Pons (tissue), 1 donor: Measurements from ENCODE around the gene ZDHHC14.

ENCODE experiments used
- DNase-seq: peaks from one replicate; pipeline ENCODE4 v3.0.0-alpha.2; 2016; ENCODE audit warnings: low spot score

The ZDHHC14 gene

DNA sequence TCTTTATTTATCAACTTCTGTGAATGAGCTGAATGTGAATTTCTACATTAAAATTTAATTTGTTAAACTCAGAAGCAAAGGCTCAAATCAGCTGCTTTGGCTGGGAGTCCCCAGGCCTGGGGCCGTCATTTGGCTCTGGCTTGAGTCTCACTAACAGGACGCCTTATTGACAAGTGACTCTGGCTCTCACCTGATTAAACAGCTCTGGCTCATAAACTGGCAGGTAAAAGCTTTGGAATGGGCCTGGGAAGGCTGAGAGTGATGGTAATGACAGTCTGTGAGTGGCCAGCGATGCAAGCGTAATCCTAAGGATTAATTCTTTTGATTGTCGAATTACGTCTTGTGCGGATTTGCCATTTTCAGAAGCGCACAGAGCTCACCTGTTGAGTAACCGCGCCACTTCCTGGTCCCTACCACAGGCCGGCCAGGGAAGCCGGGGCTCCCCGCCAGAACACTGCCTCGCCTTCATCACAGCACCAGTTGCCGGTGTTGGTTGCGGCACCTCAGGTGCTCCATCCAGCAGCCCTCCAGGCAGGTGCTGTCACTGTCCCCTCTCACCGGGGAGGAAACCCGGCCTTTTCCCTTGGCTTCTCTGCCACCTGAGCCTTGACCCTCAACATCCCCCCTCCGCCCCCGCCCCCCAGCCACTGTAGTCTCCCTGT lies 110.7 kb downstream of the ZDHHC14 start:
- no peak for DNase-seq

DNA sequence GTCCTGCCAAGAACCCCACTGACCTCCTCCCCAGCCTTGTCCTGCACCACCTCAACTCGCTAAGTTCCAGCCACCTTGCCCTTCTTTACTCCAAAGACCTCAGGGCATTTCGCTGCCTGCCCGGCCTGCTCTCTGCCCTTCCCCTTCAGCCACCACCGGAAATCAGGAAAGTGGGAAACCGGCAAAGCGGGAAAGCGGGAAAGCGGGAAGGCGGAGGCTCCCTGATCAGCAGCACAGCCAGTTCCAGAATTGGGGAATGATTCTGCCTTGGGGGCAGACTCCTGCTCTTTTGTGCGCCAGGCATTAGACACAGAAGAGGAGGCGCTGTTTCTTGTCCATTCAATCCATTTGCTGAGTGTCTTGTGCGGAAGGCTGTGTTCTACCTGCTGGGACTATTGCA lies 111.3 kb downstream of the ZDHHC14 start:
- DNase-seq, result no peak

DNA sequence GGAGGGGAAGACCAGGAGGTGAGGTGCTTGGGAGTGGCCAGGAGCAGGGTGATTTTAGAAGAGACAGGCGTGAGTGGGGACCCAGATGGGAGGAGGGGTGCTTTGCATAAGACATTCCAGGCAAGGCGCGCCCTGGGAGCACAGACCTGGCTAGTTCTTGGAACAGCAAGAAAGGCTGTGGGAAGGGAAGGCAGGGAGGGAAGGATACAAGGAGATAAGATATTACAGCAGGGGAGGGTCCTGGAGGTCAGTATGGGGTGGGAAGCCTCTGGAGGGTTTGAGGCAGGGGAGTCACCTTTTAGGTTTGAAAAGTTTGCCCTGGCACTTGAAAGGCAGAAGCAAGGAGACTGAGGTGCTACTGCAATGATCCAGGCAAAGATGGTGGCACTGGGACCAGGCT lies 111.8 kb downstream of the ZDHHC14 start:
- no peak for DNase-seq

DNA sequence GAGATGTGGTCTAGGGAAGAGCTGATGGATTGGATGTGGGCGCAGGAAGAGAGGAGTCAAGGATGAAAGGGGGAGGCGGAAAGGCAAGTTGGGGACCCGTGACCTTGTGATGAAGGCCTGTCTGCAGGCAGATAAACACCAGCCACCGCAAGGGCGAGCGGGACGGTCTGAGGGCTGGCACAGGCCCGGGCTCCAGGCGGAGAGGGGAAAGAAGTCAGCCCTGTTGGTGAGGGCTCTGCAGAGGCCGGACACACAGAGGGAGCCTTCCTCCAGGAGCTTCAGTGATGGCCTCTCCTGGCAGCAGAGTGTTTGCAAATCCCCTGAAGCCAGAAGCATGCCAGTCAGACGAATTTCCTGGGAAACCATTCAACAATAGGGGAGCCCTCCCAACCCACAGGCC lies 112.2 kb downstream of the ZDHHC14 start:
- DNase-seq, result no peak

DNA sequence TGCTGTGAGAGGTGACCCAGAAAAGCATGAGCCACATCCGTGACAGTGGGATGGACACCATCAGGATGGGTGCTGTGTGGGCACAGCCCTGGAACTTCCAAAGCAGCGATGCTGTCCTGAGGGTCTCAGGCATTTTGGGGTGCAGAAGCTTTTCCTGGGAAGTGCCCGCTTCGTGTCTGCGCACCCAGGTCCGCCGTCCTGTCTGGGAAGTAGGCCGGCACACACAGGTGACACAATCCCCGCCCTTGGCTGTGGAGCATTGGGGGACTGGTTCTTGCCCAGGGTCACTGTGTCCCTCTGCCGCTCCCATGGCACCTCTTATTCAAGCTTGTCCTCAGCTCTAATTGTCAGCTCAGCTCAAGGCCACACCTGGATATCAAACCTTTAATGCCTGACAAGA lies 112.6 kb downstream of the ZDHHC14 start:
- no peak for DNase-seq

DNA sequence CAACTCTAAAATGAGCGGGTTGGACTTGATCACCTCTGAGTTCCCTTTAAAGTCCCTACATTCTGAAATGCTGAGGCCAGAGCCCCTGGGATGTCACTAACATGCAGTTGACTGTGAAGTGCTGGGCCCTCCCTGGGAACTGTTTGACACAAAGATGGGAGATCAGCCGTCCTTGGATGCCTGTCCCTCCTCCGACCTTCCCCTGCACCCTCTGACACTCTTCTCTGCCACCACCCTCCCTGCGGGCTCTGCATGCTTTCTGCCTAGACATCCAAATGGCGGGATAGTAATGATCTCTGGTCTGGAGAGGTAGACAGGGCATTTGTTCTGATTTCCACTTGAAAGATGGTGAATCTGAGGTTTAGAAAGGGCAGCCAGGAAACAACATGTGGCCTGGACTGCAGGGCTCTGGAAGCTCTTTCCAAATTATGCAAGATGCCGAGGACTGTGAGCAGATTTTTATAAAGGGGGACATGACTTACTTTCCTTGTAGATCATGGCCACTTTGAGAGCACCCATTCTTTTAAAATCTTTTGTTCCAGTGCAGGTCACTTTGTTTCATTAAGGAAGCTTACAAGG lies 113.2 kb downstream of the ZDHHC14 start:
- DNase-seq, result no peak

DNA sequence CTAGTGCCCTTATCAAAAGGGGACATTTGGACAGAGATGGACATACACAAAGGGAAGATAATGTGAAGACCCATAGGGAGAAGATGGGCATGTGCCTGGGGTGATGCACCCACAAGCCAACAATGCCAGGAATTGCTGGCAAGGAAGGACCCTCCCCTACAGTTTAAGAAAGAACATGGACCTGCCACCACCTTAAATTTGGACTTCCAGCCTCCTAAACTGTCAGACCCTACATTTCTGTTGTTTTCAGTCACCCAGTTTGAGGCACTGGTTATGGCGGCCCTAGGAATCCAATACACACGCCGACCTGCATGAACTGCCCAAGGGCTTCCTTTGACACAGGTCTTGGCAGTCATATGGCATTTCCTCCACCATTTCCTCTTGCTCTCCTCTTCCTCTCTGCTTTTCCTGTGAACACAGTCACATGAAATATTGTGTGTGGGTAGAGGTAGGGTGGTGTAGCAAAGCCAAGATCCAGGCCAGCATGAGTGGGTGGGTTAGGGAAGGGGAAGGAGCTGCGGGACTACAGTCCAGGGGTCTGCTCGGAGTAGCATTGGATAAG lies 115.6 kb downstream of the ZDHHC14 start:
- no peak for DNase-seq

DNA sequence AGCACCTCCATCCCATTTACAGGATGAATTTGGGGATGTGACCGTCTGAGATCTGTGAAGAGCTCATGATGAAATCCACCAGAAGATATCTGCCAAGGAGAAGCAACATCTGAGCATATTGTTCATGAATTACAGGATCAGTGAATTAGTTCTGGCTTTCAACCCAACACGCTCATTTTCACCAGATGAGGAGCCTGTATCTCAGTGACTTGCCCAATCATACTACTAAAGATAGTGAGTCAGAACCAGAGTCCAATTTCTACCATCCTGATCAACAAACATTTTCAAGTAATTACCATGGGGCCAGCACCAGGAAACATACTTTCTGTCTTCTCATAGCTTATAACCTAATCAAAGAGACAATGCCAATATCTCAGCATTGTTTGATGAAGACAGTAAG lies 116.6 kb downstream of the ZDHHC14 start:
- no peak for DNase-seq

DNA sequence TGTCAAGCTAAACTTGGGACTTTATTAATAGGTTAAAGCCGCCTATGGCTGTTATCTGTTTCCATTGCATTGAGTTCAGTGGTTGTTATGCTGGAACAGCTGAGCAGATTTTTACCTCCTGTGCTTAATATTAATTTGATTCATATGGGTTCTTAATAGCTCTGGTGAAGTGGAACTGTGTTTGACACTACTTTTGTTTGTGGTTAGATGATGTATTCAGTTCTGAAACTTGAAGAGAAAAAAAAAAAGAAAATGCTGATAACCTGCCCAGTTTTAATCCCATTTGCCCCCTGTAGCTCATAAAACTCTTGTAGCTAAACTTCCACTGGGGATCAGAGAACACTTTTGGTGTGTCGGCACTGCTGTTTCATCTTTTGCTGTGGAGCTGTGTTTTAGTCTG lies 117.8 kb downstream of the ZDHHC14 start:
- no peak for DNase-seq

DNA sequence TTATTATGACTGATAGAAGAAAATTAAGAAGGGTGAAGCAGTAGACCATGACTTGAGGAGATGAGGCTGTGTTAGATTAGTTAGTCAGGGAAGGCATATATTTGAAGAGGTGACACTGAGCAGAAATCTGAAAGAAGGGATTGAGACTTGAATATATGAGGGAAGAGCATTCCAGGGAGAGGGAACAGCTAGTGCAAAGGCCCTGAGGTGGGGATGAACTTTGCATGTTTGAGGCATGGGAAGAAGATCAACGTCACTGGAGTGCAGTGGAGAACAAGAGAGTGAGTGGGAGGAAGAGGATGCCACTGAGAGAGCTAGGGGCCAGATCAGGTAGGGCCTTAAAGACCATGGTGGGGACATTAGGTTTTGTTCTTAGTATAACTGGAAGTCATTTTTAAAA lies 119.0 kb downstream of the ZDHHC14 start:
- no peak for DNase-seq

DNA sequence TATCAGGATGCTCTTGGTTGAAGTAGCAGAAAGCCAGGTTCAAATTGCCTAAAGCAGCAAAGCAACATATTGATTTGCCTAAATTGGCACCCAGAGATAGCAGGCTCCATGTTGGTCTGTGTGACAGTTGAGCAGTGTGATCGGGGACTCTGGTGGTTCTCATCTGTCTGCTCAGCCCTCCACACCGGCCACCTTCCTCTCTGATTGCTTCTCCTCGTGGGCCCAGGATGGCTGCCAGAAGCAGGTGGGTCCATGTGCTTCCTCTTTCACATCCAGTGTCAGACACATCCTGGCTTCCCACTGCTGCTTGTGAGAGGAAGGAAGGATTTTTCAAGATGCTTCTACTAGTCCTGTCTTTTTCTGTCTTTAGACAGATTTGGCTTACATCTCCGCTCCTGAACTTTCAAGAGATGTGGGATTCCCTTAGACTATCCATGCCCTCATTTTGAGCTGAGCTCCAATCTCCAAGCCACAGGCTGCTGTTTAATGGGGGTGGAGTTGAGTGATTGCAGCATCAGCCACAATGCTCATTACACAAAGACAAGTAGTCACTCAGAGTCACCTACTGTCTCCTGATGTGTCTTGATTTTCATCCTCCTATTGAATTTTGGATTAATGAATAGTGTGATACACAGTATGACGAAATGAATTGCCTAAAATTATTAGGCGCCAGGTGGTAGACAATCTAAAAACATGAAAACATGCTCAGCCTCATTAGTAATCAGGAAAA lies 122.2 kb downstream of the ZDHHC14 start:
- DNase-seq, result no peak

DNA sequence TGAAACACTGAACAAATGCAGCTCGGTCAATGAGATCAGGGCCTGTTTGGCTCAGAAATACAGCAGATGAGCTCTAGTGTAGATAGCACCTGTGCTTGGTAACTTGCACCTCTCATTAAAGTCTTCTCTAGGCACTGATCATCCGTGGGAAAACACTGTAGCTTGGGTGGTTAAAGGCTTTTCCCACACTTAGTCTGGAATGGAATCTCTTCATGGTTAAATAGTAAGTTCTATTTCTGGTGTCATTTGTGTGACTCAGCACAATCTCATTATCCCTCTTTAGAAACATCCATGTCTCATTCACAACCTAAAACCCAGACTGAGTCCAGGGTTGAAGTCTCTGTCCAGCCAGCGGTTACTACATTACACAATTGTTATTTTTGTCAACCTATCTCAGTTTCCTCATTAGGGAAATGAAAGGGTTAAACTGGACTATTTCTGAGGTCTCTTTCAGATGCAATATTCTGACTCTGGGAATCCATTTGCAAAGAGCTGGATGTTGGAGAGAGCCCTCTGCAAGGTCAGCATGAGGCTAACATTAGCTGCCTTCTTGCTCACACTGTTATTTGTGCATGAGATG lies 125.0 kb downstream of the ZDHHC14 start:
- no peak for DNase-seq

DNA sequence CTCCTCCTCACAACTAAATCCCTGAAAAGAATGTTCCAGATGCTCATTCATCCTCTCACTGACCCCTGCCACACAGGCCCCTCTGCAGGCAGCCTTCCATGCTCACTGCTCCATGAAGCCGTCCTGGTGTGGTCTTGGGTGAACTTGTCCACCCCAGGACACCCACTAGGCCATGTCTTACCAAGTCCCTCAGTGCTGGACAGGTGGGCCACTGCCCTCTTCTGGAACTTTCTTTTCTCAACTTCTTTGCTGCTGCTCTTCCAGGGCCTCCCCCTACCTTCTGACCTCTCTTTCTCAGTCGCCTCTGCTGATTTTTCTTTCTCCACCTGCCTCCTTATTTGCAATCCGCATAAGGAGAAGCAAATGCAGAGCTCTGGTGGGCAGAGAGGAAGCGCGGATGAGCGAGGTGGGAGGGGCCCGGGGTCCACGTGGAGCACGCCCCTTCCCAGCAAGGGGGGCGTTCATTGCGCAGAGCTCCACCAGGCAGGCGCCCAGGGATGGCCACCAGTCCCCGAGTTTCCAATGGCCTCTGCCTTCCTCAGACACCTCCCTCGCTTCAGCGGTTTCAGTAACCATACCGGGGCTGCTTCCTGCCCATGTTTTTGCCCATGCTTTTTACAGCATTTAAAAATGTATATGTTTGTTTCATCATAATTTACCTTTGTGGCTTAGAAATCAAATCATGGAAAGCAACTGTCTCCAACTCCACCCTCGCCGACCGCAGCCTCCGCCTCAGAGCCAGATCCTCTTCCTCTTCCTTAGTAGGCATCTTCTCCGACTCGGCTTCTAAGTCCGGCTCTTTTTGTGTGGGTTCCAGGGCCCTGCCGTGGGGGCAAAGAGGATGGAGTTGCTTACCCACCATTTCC lies 129.6 kb downstream of the ZDHHC14 start:
- no peak for DNase-seq

DNA sequence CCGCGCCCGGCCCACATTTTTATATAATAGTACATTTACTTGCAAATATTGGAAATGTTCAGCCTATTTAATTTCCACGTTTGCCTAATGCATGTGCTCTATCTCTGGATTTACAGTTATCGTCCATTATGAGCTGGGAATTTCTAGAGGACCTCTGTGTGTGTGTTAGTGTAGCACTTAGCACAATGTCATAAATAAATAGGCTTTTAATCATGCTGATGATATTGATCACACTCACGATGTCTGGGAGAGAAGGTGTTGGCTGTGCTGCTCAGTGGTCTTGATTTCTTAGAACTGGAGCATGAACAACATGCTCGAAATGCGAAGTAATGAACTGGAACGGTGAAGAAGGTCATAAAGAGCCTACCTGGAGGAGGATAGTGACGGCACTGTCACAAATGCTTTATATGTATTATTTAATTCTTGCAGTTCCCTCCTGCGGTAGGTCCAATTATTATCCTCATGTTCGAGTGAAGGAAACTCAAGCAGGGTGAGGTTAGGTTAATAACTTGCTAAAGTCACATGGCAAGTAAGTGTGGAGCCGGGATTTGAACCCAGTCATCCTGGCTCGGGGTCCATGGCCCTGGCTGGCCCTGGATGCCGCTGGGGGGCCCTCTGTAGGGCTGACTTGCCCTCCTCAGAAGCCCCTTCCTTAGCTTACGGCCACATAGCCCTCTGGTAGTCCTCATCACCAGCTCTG lies 130.8 kb downstream of the ZDHHC14 start:
- no peak for DNase-seq

DNA sequence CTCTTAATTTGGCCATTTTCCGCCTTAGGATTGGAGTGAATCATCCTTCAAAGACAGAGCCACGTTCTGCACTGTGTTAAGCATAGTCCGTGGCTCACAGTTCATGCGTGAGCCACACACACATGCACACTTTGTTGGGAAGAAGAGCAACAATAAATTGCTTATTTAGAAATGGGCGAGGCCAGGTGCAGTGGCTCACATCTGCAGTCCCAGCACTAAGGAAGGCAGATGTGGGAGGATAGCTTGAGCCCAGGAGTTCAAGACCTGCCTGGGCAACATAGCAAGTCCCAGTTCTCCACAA lies 131.3 kb downstream of the ZDHHC14 start:
- no peak for DNase-seq

DNA sequence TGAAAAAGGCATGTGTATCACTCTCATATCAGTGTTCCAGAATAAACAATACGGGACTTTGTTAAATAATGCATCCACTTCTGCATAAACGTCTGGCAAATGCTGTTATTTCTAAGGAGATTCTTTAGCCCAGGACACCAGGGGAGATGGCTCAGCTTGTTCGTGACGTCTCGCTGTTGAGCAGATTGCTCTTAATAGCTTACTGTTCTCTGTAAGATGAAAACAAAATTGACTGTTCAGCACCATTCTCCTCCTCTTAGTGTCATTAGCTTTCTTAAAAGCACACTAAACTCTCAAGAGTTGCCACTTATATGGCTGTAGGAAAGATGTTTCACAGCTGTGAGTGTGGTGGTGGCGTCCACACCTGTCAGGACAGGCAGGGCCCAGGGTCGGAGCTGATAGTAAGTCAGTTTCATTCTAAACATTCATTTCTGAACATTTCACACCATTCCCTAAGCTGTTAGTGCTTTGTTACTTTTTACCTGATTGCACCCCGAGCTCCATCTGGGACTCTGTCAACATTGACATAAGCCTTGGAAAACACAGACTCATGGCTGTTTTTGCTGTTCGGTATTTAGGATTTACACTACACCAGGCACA lies 132.1 kb downstream of the ZDHHC14 start:
- DNase-seq, result peak; percentile 90

DNA sequence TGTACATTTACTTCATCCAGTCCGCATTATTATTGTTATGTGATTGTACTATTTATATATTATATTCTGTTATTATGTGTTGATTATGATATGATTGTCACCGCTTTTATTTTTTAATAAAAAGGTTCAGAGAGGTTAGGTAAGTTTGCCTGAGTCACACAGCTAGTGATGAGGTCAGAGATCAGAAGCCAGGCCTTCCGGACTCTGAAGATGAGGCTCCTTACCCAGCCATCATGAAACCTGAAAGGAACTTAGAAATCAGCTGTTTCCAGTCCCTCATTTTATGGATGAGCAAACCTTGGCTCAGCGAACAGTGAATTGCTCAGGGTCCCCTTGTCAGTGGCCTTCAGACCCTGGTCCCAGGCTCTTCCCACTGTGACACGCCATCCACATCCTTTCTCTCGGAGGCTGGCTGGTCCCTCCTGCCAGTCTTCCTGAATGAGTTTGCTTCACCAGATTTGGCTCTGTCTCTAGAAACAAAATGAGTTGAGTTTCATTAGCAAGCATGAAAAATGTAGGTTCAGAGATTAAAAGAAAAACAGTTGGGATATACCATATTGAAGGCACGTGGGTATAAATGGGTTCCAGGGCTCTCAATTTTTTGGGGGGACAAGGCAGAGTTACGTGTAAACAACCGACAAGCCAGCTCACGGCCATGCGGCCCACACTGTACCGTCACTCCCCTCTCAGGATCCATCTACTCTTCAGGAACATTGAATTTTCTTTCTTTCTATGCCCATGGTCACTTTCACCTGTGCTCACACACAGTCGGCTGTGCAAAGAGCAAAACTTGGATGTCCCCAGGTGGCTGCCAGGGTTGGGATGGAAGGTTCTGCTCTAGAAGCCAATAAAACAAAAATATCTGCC lies 132.9 kb downstream of the ZDHHC14 start:
- no peak for DNase-seq

DNA sequence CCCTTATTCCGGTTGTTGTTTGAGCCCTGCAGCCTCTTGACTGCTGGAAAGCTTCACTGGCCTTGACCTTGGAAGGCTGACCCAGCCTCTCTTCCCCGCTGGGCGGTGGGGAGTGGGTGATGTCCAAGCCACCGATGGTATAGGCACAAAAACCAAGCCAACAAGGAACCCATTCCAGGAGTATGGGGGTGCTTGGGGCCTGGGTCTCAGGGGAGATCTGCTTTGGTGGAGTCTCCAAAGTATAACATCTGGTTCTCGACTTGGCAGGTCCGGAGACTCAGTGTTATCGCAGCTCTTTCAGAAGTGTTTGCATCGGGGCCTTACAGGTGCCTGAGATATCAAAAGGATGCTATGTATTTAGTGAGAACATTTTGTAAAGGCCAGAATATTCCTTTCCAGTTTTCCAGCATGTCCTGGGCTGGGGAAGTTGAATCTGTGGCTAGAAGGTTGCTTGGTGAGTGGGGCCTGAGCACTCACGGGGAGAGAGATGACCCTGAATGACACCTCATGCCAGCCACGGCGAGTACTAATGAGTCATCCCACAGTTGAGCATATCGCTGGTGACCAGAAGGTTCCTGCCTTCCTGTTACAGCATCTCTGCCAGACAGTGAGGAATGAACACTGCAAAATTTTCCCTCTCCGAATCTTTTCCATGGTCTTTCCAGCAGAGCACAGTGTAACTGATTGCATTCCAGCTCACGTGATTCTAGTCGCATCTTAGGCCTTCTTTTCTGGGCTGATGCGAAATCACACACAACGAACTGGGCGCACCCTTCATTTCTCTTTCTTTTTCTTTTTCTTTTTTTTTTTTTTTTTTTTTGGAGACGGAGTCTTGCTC lies 133.9 kb downstream of the ZDHHC14 start:
- no peak for DNase-seq
